GF-D8 (cell line): ENCODE data around the gene PIK3C2G.

Experiments used
- DNase-seq: peaks from one replicate; lab custom pipeline; 2025; lab: John Stamatoyannopoulos, UW

The PIK3C2G gene

GRCh38 chr12:18340786-18341185 is 79.5 kb downstream of the PIK3C2G start:
- DNase-seq: no peak

GRCh38 chr12:18343708-18344107 is 82.4 kb downstream of the PIK3C2G start:
- no peak for DNase-seq

- no peak for DNase-seq
Observed at GRCh38 chr12:18345021-18345735, 83.9 kb downstream of the PIK3C2G start.

- no peak for DNase-seq
Observed at GRCh38 chr12:18352312-18352711, 91.0 kb downstream of the PIK3C2G start.

GRCh38 chr12:18355429-18355828 is 94.1 kb downstream of the PIK3C2G start:
- DNase-seq: no peak

- no peak for DNase-seq
Observed at GRCh38 chr12:18358077-18358476, 96.8 kb downstream of the PIK3C2G start.

GRCh38 chr12:18358930-18359329 is 97.6 kb downstream of the PIK3C2G start:
- DNase-seq: no peak

GRCh38 chr12:18361433-18361832 is 100.1 kb downstream of the PIK3C2G start:
- DNase-seq: no peak

- no peak for DNase-seq
Observed at GRCh38 chr12:18363321-18363720, 102.0 kb downstream of the PIK3C2G start.

GRCh38 chr12:18368594-18368993 is 107.3 kb downstream of the PIK3C2G start:
- DNase-seq: no peak

- DNase-seq: no peak
Observed at GRCh38 chr12:18373181-18373580, 111.9 kb downstream of the PIK3C2G start.

- no peak for DNase-seq
Observed at GRCh38 chr12:18375131-18375530, 113.8 kb downstream of the PIK3C2G start.

- DNase-seq: no peak
Observed at GRCh38 chr12:18375583-18375982, 114.3 kb downstream of the PIK3C2G start.

- no peak for DNase-seq
Observed at GRCh38 chr12:18382236-18382885, 121.0 kb downstream of the PIK3C2G start.

- no peak for DNase-seq
Observed at GRCh38 chr12:18383203-18383602, 121.9 kb downstream of the PIK3C2G start.

GRCh38 chr12:18387706-18388105 is 126.4 kb downstream of the PIK3C2G start:
- DNase-seq: no peak

- no peak for DNase-seq
Observed at GRCh38 chr12:18389820-18390219, 128.5 kb downstream of the PIK3C2G start.

- no peak for DNase-seq
Observed at GRCh38 chr12:18391151-18391550, 129.8 kb downstream of the PIK3C2G start.

GRCh38 chr12:18394742-18395141 is 133.4 kb downstream of the PIK3C2G start:
- DNase-seq: no peak

- DNase-seq: no peak
Observed at GRCh38 chr12:18400186-18400585, 138.9 kb downstream of the PIK3C2G start.

GRCh38 chr12:18402872-18403611 is 141.7 kb downstream of the PIK3C2G start:
- no peak for DNase-seq

GRCh38 chr12:18411453-18411852 is 150.1 kb downstream of the PIK3C2G start:
- DNase-seq: no peak

- no peak for DNase-seq
Observed at GRCh38 chr12:18414671-18415070, 153.4 kb downstream of the PIK3C2G start.
